Measurements from ENCODE around the gene TET2.
"Not testable (repeated sequence)": the region's sequence is repeated elsewhere in the genome, so short reads cannot be mapped to it uniquely, and the experiment has no call there.

The TET2 gene

DNA sequence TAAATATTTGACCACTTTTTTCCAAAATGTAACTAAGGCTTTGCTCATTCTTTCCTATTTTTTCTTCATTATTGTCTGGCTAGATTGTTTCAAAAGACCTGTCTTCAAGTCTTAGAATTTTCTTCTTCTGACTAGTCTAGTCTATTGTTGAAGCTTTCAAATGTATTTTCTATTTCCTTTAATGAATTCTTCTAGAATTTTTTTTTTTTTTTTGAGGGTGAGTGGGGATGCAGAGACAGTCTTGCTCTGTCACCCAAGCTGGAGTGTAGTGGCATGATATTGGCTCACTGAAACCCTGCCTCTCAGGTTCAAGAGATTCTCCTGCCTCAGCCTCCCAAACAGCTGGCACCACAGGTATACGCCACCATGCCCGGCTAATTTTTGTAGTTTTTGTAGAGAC lies 141.4 kb downstream of the TET2 start:
- DNase-seq = no peak

GRCh38 chr4:105291925-105292324 lies 145.2 kb downstream of the TET2 start:
- DNase-seq = no peak

DNA sequence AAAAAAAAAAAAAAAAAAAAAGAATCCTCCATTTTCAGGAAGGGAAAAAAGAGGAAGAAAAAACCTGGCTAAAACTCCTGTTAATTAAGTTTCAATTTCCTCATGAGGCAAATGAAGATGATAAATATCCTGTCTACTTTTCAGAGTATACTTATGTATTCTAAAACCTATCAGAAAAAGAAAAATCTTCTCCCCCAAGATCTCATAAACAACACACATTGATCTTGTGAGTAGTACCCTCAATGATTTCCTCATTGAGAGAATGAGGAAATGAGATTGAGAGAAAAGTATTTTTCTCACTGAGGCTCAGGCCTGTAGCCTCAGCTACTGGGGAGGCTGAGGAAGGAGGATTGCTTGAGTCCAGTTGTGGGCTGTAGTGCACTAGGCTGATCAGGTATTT lies 146.7 kb downstream of the TET2 start:
- DNase-seq = no peak

DNA sequence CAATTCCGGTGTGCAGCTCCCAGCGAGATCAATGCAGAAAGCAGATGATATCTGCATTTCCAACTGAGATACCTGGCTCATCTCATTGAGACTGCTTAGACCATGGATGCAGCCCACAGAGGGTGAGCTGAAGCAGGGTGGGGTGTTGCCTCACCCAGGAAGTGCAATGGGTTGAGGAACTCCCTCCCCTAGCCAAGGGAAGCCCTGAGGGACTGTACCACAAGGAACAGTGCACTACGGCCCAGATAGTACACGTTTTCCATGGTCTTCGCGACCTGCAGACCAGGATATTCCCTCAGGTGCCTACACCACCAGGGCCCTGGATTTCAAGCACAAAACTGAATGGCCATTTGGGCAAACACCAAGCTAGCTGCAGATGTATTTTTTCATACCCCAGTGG lies 150.0 kb downstream of the TET2 start:
- DNase-seq = no peak

DNA sequence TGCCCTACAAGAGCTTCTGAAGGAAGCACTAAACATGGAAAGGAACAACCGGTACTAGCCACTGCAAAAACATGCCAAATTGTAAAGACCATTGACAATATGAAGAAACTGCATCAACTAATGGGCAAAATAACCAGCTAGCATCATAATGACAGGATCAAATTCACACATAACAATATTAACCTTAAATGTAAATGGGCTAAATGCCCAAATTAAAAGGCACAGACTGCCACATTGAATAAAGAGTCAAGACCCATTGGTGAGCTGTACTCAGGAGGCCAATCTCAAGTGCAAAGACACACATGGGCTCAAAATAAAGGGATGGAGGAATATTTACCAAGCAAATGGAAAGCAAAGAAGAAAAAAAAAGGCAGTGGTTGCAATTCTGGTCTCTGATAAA lies 152.4 kb downstream of the TET2 start:
- DNase-seq = not testable (repeated sequence)

GRCh38 chr4:105304085-105304484 lies 157.4 kb downstream of the TET2 start:
- no peak for DNase-seq

GRCh38 chr4:105305019-105305836 lies 158.6 kb downstream of the TET2 start:
- DNase-seq = no peak

DNA sequence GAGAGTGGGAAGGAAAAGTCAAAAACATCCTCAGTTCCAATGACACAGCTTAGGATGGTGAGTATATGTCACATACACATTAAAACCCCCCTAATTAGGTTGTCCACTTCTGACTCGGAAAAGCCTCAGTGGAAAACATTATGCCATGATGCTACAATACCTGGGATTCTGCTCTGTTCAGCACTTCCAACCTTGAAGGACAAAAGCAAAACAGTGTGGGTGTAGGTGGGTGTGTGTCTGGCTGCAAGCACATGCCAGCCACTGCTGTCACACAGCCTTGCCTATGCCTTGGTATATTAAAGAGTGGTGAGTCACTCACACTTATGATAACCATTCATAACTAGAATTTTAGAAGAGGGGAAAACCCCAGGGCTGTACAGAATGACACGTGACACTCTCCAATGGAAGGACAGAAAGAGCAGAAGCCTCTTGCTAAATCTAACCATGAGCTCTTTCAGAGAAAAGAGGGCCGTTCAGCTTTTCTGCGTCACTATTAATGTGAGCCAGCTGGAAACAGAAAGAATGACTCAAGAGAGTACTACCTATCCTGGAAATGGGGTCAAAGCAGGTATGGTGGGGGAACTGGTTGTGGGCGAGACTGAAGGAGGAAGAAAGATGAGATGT lies 159.6 kb downstream of the TET2 start:
- no peak for DNase-seq

DNA sequence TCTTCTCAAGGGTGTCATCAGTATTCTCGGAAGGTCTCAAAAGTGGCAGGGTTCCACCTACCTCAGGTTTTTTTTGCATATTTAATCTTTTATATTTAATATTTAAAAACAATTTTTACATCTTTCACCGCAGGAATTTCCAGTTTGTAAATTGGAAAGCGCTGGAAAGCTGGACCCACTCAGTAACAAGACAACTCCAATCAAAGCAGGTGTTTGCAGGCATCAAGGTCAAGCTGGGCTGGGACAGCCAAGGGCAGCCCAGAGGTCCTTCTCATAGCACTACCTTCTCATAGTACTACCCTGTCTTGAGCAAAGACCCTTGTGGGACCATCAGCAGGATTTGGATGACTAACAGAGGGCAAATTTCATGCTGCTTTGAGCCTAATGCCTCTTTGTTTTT lies 160.1 kb downstream of the TET2 start:
- no peak for DNase-seq

DNA sequence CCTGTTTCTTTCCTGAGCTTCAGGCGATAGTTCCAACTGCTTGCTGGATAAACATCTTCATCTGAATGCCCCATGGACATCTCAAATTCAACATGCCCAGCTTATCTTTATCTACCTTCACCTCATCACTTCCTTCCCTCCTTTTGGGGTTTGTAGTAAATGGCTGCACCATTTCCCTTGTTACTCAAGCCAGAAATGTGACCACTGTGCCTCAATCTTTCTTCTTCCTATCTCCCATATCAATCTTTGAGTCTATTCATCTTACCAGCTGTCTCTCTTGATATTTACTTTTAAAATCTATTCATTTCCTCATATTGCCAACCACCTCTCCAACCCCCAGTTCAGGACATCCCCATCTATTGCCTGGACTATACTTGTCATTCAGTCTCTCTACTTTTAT lies 171.8 kb downstream of the TET2 start:
- no peak for DNase-seq

DNA sequence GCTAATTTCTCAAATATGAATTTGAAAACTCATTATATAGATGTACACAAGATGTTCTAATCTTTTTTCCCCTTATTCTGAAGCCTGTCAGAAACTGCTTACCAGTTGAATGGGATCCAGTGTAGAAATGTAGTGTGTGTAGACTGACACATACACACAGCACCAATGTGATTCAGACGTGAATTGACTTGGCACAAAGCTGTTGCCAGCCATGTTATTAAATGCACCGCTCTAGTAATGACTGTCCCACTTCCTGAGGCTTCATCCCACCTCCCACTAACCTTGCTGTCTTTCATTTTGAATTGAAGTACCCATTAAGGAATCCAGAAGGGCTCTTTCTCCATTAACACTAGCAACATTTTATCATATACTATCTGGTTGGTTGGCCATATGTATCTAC lies 180.5 kb downstream of the TET2 start:
- DNase-seq = no peak

DNA sequence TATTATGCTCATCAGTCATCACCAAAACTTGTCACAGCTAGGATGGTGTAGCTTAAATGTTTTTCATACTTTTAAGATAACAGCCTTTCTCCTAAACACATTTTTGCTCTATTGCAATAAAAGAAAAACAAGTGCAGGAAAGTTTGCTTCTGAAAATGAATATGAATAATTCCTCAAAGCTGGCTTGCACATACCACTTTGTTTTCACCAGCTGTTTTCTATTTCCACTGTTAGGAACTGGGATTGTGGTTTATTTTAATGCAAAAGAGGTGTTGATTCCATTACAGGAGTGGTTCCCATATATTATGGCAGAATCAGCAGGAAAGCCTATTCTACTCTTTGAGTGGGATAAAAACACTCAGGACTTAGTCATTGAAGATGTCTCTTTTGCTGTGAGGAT lies 181.3 kb downstream of the TET2 start:
- DNase-seq = no peak

DNA sequence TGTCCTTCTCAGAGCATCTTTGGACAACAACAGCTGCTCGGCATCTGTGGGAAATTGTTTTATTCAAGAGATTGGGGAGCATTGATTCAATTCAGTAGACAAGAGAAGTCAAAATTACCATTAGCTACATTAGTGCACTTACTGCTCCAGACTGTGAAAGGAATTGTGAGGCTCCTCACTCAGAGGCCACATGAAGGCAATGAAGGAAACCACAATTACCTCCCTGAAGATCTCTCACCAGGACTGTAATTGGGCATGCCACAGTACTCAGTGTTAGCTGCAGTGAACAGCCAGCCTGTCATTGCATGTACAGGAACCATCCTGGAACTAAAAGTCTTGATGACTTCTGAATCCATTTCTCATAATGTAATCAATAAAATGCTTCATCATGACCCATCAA lies 182.4 kb downstream of the TET2 start:
- DNase-seq = no peak
